Measurements from ENCODE around the gene PCDHGA11. TPM values are rescaled to one million over a fixed set of nuclear protein-coding genes. Genes with fewer than 3 reads are reported as not detected.
"Not testable (repeated sequence)": the region's sequence is repeated elsewhere in the genome, so short reads cannot be mapped to it uniquely, and the experiment has no call there.

Gene PCDHGA11
- total RNA-seq, 4 donors from 2014 or later = 3.4 to 6.2 (median 4.2) TPM

DNA sequence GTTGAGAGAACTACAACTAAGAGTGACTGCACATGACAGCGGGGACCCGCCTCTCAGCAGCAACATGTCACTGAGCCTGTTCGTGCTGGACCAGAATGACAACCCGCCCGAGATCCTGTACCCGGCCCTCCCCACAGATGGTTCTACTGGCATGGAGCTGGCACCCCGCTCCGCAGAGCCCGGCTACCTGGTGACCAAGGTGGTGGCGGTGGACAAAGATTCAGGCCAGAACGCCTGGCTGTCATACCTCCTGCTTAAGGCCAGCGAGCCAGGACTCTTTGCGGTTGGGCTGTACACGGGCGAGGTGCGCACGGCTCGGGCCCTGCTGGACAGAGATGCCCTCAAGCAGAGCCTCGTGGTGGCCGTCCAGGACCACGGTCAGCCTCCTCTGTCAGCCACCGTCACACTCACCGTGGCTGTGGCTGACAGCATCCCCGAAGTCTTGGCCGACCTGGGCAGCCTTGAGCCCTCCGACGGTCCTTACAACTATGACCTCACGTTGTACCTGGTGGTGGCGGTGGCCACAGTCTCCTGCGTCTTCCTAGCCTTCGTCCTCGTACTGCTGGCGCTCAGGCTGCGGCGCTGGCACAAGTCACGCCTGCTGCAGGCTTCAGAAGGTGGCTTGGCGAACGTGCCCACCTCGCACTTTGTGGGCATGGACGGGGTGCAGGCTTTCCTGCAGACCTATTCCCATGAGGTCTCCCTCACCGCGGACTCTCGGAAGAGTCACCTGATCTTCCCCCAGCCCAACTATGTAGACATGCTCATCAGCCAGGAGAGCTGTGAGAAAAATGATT is 36.2 kb upstream of the PCDHGA11 start:
- TF ChIP-seq, protein P1, sequence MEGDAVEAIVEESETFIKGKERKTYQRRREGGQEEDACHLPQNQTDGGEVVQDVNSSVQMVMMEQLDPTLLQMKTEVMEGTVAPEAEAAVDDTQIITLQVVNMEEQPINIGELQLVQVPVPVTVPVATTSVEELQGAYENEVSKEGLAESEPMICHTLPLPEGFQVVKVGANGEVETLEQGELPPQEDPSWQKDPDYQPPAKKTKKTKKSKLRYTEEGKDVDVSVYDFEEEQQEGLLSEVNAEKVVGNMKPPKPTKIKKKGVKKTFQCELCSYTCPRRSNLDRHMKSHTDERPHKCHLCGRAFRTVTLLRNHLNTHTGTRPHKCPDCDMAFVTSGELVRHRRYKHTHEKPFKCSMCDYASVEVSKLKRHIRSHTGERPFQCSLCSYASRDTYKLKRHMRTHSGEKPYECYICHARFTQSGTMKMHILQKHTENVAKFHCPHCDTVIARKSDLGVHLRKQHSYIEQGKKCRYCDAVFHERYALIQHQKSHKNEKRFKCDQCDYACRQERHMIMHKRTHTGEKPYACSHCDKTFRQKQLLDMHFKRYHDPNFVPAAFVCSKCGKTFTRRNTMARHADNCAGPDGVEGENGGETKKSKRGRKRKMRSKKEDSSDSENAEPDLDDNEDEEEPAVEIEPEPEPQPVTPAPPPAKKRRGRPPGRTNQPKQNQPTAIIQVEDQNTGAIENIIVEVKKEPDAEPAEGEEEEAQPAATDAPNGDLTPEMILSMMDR (IDR thresholded peaks at IDR 0.05; ENCODE audit: low read depth) = no peak

DNA sequence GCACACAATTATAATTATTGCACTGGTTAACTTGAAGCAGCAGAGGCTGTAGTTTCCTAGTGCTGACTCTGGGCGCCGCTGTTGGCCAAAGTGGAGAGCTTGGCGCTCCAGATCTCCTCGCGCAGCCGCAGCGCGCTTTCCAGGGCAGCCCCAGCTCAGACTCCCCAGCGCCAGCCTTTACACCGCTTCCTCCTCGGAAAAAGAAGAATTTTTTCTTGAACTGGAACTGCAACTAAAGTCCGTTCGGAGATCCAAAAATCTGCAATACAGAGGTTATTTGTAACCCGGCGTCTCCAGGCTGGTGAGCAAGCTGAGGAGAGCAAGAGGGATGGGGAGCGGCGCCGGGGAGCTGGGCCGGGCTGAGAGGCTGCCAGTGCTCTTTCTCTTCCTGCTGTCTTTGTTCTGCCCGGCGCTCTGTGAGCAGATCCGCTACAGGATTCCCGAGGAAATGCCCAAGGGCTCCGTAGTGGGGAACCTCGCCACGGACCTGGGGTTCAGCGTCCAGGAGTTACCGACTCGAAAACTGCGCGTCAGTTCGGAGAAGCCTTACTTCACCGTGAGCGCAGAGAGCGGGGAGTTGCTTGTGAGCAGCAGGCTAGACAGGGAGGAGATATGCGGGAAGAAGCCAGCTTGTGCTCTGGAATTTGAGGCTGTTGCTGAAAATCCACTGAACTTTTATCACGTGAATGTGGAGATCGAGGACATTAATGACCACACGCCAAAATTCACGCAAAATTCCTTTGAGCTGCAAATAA is 33.1 kb upstream of the PCDHGA11 start, which contains the start of gene PCDHGB4:
Gene PCDHGB4, plus strand, starts transcription at position 142 of the 755 bp plus-strand sequence. Its CDS starts 187 bp downstream, at position 329.
- TF ChIP-seq, protein P1 (IDR thresholded peaks at IDR 0.05; ENCODE audit: low read depth) = not testable (repeated sequence)

DNA sequence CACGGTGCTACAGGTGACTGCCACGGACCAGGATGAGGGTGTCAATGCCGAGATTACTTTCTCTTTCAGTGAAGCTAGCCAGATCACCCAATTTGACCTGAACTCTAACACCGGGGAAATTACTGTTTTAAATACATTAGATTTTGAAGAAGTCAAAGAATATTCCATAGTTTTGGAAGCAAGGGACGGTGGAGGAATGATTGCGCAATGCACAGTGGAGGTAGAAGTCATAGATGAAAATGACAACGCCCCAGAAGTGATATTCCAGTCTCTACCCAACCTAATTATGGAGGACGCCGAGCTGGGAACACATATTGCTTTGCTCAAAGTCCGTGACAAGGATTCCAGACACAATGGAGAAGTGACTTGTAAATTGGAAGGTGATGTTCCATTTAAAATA is 32.2 kb upstream of the PCDHGA11 start:
- TF ChIP-seq, protein P1 (IDR thresholded peaks at IDR 0.05; ENCODE audit: low read depth) = no peak

DNA sequence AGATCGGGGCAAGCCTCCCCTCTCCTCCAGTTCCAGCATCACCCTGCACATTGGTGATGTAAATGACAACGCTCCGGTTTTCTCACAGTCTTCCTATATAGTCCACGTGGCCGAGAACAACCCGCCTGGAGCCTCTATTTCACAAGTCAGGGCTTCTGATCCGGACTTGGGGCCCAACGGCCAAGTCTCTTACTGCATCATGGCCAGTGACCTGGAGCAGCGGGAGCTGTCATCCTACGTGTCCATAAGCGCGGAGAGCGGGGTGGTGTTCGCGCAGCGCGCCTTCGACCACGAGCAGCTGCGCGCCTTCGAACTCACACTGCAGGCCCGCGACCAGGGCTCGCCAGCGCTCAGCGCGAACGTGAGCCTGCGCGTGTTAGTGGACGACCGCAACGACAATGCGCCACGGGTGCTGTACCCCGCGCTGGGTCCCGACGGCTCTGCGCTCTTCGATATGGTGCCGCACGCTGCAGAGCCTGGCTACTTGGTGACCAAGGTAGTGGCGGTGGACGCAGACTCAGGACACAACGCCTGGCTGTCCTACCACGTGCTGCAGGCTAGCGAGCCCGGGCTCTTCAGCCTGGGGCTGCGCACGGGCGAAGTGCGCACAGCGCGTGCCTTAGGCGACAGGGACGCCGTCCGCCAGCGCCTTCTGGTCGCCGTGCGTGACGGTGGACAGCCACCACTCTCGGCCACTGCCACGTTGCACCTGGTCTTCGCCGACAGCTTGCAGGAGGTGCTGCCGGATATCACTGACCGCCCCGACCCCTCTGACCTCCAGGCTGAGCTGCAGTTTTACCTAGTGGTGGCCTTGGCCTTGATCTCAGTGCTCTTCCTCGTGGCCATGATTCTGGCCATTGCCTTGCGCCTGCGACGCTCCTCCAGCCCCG is 31.5 kb upstream of the PCDHGA11 start:
- TF ChIP-seq, protein P1 (IDR thresholded peaks at IDR 0.05; ENCODE audit: low read depth) = no peak

DNA sequence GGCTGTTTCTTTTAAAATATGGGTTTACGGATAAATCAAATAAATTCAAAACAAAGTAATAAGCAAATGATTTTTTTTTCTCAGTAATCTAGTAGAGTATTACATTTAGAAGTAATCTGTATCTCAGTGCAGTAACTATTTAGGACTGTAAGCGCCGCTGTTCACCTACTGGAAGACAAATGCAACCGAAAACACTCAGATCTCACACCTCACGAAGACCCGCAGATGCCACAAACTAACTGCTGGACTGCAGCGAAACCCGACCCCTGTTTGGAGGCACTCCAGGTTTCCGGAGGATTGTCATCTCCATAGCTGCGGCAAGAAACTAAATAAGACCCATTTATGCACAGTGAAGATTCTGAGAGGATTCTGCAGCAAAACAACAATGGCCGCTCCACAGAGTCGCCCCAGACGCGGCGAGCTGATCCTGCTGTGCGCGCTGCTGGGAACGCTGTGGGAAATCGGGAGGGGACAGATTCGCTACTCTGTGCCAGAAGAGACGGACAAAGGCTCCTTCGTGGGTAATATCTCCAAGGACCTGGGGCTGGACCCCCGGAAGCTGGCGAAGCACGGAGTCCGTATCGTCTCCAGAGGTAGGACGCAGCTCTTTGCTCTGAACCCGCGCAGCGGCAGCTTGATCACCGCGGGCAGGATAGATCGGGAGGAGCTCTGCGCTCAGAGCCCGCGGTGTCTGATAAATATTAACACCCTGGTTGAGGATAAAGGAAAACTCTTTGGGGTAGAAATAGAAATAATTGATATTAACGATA is 28.2 kb upstream of the PCDHGA11 start, which contains the start of gene PCDHGA8:
Gene PCDHGA8, plus strand, starts transcription at position 205 of the 770 bp plus-strand sequence. Its CDS starts 181 bp downstream, at position 386.
- TF ChIP-seq, protein P1 (IDR thresholded peaks at IDR 0.05; ENCODE audit: low read depth) = no peak

DNA sequence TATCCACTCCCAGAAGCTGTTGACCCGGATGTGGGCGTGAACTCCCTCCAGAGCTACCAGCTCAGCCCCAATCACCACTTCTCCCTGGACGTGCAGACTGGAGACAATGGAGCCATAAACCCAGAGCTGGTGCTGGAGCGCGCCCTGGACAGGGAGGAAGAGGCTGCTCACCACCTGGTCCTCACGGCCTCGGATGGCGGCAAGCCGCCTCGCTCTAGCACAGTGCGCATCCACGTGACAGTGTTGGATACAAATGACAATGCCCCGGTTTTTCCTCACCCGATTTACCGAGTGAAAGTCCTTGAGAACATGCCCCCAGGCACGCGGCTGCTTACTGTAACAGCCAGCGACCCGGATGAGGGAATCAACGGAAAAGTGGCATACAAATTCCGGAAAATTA is 27.6 kb upstream of the PCDHGA11 start:
- TF ChIP-seq, protein P1 (IDR thresholded peaks at IDR 0.05; ENCODE audit: low read depth) = no peak

Data from subcutaneous adipose tissue (tissue), 4 donors.